ENCODE results near the gene RAB5IF. TPM values are rescaled to one million over a fixed set of nuclear protein-coding genes. Genes with fewer than 3 reads are reported as not detected.
A peak's percentile ranks its signal among the peaks of the same experiment; 100 is the strongest.

Gene RAB5IF
- total and polyA plus RNA-seq, 9 of the 15 experiments (the other 6 are each of a cell fraction or from before 2014, with no cell fraction given), result 26.5 to 198 (median 134) TPM

DNA sequence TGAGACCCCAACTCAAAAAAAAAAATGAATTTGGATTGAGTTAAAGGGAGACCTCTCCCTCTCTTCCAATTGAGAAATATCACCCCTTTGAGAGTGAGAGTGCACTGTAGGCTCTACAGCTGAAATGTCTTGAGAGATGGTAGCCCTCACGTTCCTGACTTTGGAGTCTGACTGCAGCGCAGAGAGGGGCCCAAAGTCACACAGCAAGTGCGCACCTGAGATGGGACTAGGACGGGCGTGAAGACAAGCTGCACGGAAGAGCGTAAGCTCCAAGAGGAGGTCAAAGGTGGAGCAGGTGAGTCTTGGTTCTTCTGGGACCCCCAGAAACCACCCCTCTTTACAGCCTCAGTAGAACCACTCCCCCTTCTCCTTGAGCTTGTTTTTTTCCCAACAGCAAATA, 39.8 kb downstream of the RAB5IF start (continued):
- no peak for TF ChIP-seq HNRNPLL (IDR thresholded peaks at IDR 0.05; ENCODE audit: low read depth, low read length, poor library complexity, severe bottlenecking)
- TF ChIP-seq PHTF2 (CRISPR knock-in tag; IDR thresholded peaks at IDR 0.05), result no peak

- Histone ChIP-seq H4K20me1 (replicated peaks; ENCODE audit: control insufficient read depth, insufficient read depth, low read length) (no peaks in the 10 kb centered on the region), H3K9me3 (replicated peaks; ENCODE audit: control insufficient read depth, insufficient read depth, low read depth, low read length) (no peaks in the 10 kb centered on the region), H3K4me3 (no peak within 1 kb of the TSS), H3K79me2 (ENCODE audit: control insufficient read depth, insufficient read depth, low read length) (no peaks in the 10 kb centered on the region), H3K9me1 (ENCODE audit: control insufficient read depth, insufficient read depth, low read length) (no peaks in the 10 kb centered on the region), H3K27ac (ENCODE audit: extremely low read depth, low read depth, low read length) (no peak within 1 kb of the TSS), H2AFZ (ENCODE audit: low read depth, low read length) (no peak within 1 kb of the TSS), H3K27me3 (ENCODE audit: control insufficient read depth in 2 of 2, insufficient read depth in 2 of 2, low read length in 2 of 2) (no peaks in the 10 kb centered on the region), H3K36me3 (ENCODE audit: control insufficient read depth, insufficient read depth, low read length) (no peaks in the 10 kb centered on the region), H3K4me1 (replicated peaks in 1 of 2; ENCODE audit: control insufficient read depth in 2 of 2, insufficient read depth in 2 of 2, low read length in 2 of 2) (no peaks in the 10 kb centered on the region; a peak in 3 of 5 replicates), H3K9ac (ENCODE audit: insufficient read depth in 1 of 2, low read depth in 2 of 2, low read length in 2 of 2) (no peak within 1 kb of the TSS), H3K4me2 (ENCODE audit: insufficient read depth, low read length) (no peak within 1 kb of the TSS)
- FAIRE-seq (no peak), ATAC-seq (no peak; the same call in none of the 3 replicates), DNase-seq (ENCODE audit: extremely low read depth in 1 of 4, low spot score in 3 of 4) (no peak)
- intact Hi-C loops (cut with micrococcal nuclease) (no loop called here), in situ Hi-C loops (cut with MboI) (no loop called here)
- ChIA-PET CTCF (ENCODE audit: low intra/inter-chr PET ratio) (no interaction called here), POLR2A (interaction anchor here (0.6 to 1.0 kb wide), 4 partner anchors 9 to 20 kb away, joined by 3 to 4 read pairs (median 3); no protein-coding TSS in a partner anchor)
- BruUV-seq (replicated peaks), result no TSS peak
- TF ChIP-seq SPI1 (IDR thresholded peaks at IDR 0.05; ENCODE audit: borderline replicate concordance, low read depth, low read length) (peak; percentile 80; the same call in 1 of the 2 replicates), CXXC5 (CRISPR knock-in tag; IDR thresholded peaks at IDR 0.05) (no peak), E2F1 (CRISPR knock-in tag; IDR thresholded peaks at IDR 0.05) (no peak), ETV5 (CRISPR knock-in tag; IDR thresholded peaks at IDR 0.05; ENCODE audit: low read depth) (no peak)
- 8% methylated on average over 9 of the region's 9 CpGs for WGBS (ENCODE audit: insufficient coverage, low coverage, missing lambda C conversion rate)
Observed at GRCh38 chr20:36645998-36646397, 40.4 kb downstream of the RAB5IF start, which contains the start of gene SLA2. Gene SLA2, minus strand, starts transcription at chr20:36646196. Its CDS starts 4,861 bp downstream, at chr20:36641335.

Data from K562 (cell line).